H9 (cell line): ENCODE data around the gene SYT7. TPM values are rescaled to one million over a fixed set of nuclear protein-coding genes. Genes with fewer than 3 reads are reported as not detected.
A peak's percentile ranks its signal among the peaks of the same experiment; 100 is the strongest.

Experiments
- DNase-seq: peaks from one replicate; pipeline ENCODE4 v3.0.0-alpha.2; 2017
- H2AFZ ChIP-seq: one replicate; pipeline ENCODE4 v1.6.1; 2013; ENCODE audit warnings: mild to moderate bottlenecking, low read length, control low read depth, moderate library complexity
- H2AK5ac ChIP-seq: 2 replicates; pipeline ENCODE4 v1.6.1; 2013; ENCODE audit warnings: low read length, control low read depth, mixed read lengths; ENCODE audit not compliant: insufficient read length
- H2BK120ac ChIP-seq: one replicate; pipeline ENCODE4 v1.6.1; 2013; ENCODE audit warnings: low read depth, mild to moderate bottlenecking, low read length, control low read depth, inconsistent platforms; ENCODE audit not compliant: poor library complexity, severe bottlenecking
- H2BK12ac ChIP-seq: 2 replicates; pipeline ENCODE4 v1.6.1; 2013; ENCODE audit warnings: low read length, control low read depth, mixed read lengths, low read depth; ENCODE audit not compliant: insufficient read length
- H2BK15ac ChIP-seq: 2 replicates; pipeline ENCODE4 v1.6.1; 2013; ENCODE audit warnings: low read depth, low read length, control low read depth
- H2BK20ac ChIP-seq: one replicate; pipeline ENCODE4 v1.6.1; 2013; ENCODE audit warnings: low read depth, mild to moderate bottlenecking, low read length, control low read depth, inconsistent platforms; ENCODE audit not compliant: poor library complexity, severe bottlenecking
- H2BK5ac ChIP-seq: 2 replicates; pipeline ENCODE4 v1.6.1; 2013; ENCODE audit warnings: low read length, control low read depth, mixed read lengths; ENCODE audit not compliant: insufficient read length
- H3K14ac ChIP-seq: 2 replicates; pipeline ENCODE4 v1.6.1; 2013; ENCODE audit warnings: low read length, control low read depth; ENCODE audit not compliant: insufficient read depth
- H3K18ac ChIP-seq: 2 replicates; pipeline ENCODE4 v1.6.1; 2013; ENCODE audit warnings: low read depth, mild to moderate bottlenecking, mixed read lengths, low read length, control low read depth; ENCODE audit not compliant: insufficient read length
- H3K23ac ChIP-seq: 2 replicates; pipeline ENCODE4 v1.6.1; 2013; ENCODE audit warnings: low read length, control low read depth, mixed read lengths, low read depth; ENCODE audit not compliant: insufficient read length
- H3K23me2 ChIP-seq: 2 replicates; pipeline ENCODE4 v1.6.1; 2013; ENCODE audit warnings: low read depth, mild to moderate bottlenecking, mixed read lengths, low read length, control low read depth; ENCODE audit not compliant: insufficient read length, poor library complexity, severe bottlenecking
- H3K27ac ChIP-seq: 2 replicates; pipeline ENCODE4 v1.5.1; 2013; ENCODE audit warnings: low read length, control low read depth, mixed read lengths, low read depth; ENCODE audit not compliant: insufficient read length
- H3K27me3 ChIP-seq: 2 replicates; pipeline ENCODE4 v1.6.1; 2013; ENCODE audit warnings: low read length, control low read depth, inconsistent platforms; ENCODE audit not compliant: insufficient read depth
- H3K4ac ChIP-seq: 2 replicates; pipeline ENCODE4 v1.6.1; 2013; ENCODE audit warnings: low read depth, mild to moderate bottlenecking, control low read depth, inconsistent platforms, low read length, moderate library complexity
- H3K4me1 ChIP-seq: 2 replicates; pipeline ENCODE4 v1.6.1; 2013; ENCODE audit warnings: low read length, control low read depth, inconsistent platforms; ENCODE audit not compliant: insufficient read depth
- H3K4me2 ChIP-seq: 2 replicates; pipeline ENCODE4 v1.6.1; 2013; ENCODE audit warnings: low read length, control low read depth, mixed read lengths; ENCODE audit not compliant: insufficient read length, insufficient read depth
- H3K56ac ChIP-seq: 2 replicates; pipeline ENCODE4 v1.6.1; 2013; ENCODE audit warnings: low read depth, mild to moderate bottlenecking, mixed read lengths, low read length, control low read depth; ENCODE audit not compliant: insufficient read length
- H3K79me1 ChIP-seq: 2 replicates; pipeline ENCODE4 v1.6.1; 2013; ENCODE audit warnings: low read depth, mild to moderate bottlenecking, moderate library complexity, low read length, control low read depth, inconsistent platforms; ENCODE audit not compliant: insufficient read depth, poor library complexity, severe bottlenecking
- H3K79me2 ChIP-seq: 2 replicates; pipeline ENCODE4 v1.6.1; 2013; ENCODE audit warnings: low read length, control low read depth, inconsistent platforms; ENCODE audit not compliant: insufficient read depth
- H3K9ac ChIP-seq: 2 replicates; pipeline ENCODE4 v1.6.1; 2013; ENCODE audit warnings: low read length, control low read depth, mixed read lengths; ENCODE audit not compliant: insufficient read length; ENCODE audit errors: extremely low read depth
- H3K9me3 ChIP-seq: one replicate; pipeline ENCODE4 v1.6.1; 2013; ENCODE audit warnings: low read depth, low read length, inconsistent platforms; ENCODE audit not compliant: control insufficient read depth
- H3T11ph ChIP-seq: one replicate; pipeline ENCODE4 v1.6.1; 2013; ENCODE audit warnings: mild to moderate bottlenecking, low read length, control low read depth, inconsistent platforms
- H4K20me1 ChIP-seq: one replicate; pipeline ENCODE4 v1.6.1; 2013; ENCODE audit not compliant: control insufficient read depth, insufficient read length, insufficient read depth
- H4K5ac ChIP-seq: 2 replicates; pipeline ENCODE4 v1.6.1; 2013; ENCODE audit warnings: low read depth, mild to moderate bottlenecking, mixed read lengths, low read length, control low read depth; ENCODE audit not compliant: insufficient read length
- H4K8ac ChIP-seq: replicated peaks from 2 replicates; pipeline ENCODE4 v1.6.1; 2013; ENCODE audit warnings: low read length, control low read depth, mixed read lengths, low read depth; ENCODE audit not compliant: insufficient read length
- H4K91ac ChIP-seq: 2 replicates; pipeline ENCODE4 v1.6.1; 2013; ENCODE audit warnings: low read depth, mild to moderate bottlenecking, moderate library complexity, mixed read lengths, low read length, control low read depth; ENCODE audit not compliant: insufficient read length
- H3K27ac Mint-ChIP-seq, 3 experiments: 2 replicates in 2 of 3; 3 replicates in 1 of 3; pipeline ENCODE4 v1.8.0; 2020 to 2021; ENCODE audit warnings: mixed read lengths in 3 of 3, mild to moderate bottlenecking in 1 of 3, moderate library complexity in 1 of 3
- H3K27me3 Mint-ChIP-seq: 2 replicates; pipeline ENCODE4 v1.8.0; 2021; ENCODE audit warnings: low read depth, mild to moderate bottlenecking, moderate library complexity, mixed read lengths
- H3K36me3 Mint-ChIP-seq, 3 experiments: 2 replicates in 2 of 3; 3 replicates in 1 of 3; pipeline ENCODE4 v1.8.0; 2020 to 2021; ENCODE audit warnings: low read depth in 3 of 3, mixed read lengths in 3 of 3; ENCODE audit not compliant: insufficient read depth in 1 of 3
- H3K4me1 Mint-ChIP-seq, 2 experiments: 2 replicates each; pipeline ENCODE4 v1.8.0; 2020; ENCODE audit warnings: mixed read lengths in 2 of 2
- H3K4me3 Mint-ChIP-seq, 2 experiments: 2 replicates in 1 of 2; 3 replicates in 1 of 2; pipeline ENCODE4 v1.8.0; 2020 to 2021; ENCODE audit warnings: mild to moderate bottlenecking in 2 of 2, mixed read lengths in 2 of 2, moderate library complexity in 1 of 2
- H3K9me3 Mint-ChIP-seq, 2 experiments: 2 replicates in 1 of 2; 3 replicates in 1 of 2; pipeline ENCODE4 v1.8.0; 2020; ENCODE audit warnings: mild to moderate bottlenecking in 2 of 2, mixed read lengths in 2 of 2, moderate library complexity in 1 of 2
- WGBS: extraction: QIAGEN DNeasy Blood & Tissue Kit; methylation state at CpG from one replicate; pipeline ENCODE4 v1.1.7; 2013; ENCODE audit warnings: missing lambda C conversion rate, low lambda C conversion rate, mixed read lengths; ENCODE audit not compliant: insufficient read length; ENCODE audit errors: extremely low coverage; 5-methylcytosine and 5-hydroxymethylcytosine counted together
- total RNA-seq: library from RNA; stranded (reverse); gene quantifications from 2 replicates; pipeline ENCODE4 v1.2.1, GENCODE V29; 2021
- TF ChIP-seq, protein P1 (sequence below): fragments of 200-600 bp; sonication (generic); conservative IDR thresholded peaks from 3 replicates; pipeline ENCODE4 v1.8.0; 2021; ENCODE audit warnings: antibody characterized with exemption, mild to moderate bottlenecking

The SYT7 gene
- total RNA-seq, 1 experiment from 2014 or later: 8.8 TPM

DNA sequence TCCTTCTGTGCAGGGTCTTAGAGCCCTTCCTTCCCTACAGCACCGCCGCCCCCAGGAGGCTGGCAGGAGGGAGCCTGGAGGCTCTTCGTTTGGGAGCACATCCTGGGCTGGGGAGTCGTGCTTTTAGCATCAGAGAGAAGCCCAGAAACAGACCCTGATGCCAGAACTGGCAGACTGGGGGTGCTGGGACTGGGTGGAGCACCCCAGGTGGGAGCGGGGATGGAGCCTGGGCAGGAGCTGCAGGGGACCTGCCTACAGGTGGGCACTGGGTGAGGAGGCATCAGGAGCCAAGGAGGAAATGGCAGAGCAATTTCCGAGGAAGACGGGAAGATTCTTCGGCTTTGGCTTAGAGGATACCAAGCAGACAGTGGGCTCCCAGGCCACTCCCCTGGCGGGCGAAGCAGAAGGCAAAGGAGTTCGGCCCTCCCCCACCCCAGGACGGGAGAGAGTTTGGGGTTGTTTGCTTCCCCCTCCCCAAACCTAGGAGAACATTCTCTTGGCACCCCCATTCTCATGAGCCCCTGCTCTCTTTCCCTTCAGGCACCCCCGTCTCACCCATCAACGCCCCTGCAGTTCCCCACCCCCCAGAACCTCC lies 1.1 kb downstream of the SYT7 start:
- H2BK15ac ChIP-seq: no peak overlapping the region
- H3T11ph ChIP-seq: no peak overlapping the region
- Mint-ChIP-seq H3K9me3 (no peaks in the 10 kb centered on the region; a peak in 1 of 5 replicates), H3K4me3 (peak overlapping the region; percentile 62 to 90), H3K27ac (no peak overlapping the region), H3K27me3 (peaks cover 57% of the 10 kb centered on the region), H3K4me1 (peaks cover 47 to 69% of the 10 kb centered on the region in 2 experiments), H3K36me3 (no peaks in the 10 kb centered on the region)
- no peaks in the 10 kb centered on the region for H4K20me1 ChIP-seq
- no peak overlapping the region for H2BK12ac ChIP-seq
- TF ChIP-seq, protein P1, sequence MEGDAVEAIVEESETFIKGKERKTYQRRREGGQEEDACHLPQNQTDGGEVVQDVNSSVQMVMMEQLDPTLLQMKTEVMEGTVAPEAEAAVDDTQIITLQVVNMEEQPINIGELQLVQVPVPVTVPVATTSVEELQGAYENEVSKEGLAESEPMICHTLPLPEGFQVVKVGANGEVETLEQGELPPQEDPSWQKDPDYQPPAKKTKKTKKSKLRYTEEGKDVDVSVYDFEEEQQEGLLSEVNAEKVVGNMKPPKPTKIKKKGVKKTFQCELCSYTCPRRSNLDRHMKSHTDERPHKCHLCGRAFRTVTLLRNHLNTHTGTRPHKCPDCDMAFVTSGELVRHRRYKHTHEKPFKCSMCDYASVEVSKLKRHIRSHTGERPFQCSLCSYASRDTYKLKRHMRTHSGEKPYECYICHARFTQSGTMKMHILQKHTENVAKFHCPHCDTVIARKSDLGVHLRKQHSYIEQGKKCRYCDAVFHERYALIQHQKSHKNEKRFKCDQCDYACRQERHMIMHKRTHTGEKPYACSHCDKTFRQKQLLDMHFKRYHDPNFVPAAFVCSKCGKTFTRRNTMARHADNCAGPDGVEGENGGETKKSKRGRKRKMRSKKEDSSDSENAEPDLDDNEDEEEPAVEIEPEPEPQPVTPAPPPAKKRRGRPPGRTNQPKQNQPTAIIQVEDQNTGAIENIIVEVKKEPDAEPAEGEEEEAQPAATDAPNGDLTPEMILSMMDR: no peak
- 0 out of 2 replicates have a peak, but pooled peaks cover 2% of the 10 kb centered on the region for H3K4me1 ChIP-seq
- no peak overlapping the region for H3K27ac ChIP-seq
- no peak overlapping the region for H3K4ac ChIP-seq
- H3K27me3 ChIP-seq: peaks cover 7% of the 10 kb centered on the region; the same call in 1 of the 2 replicates
- H2BK5ac ChIP-seq: no peak overlapping the region
- H2AFZ ChIP-seq: no peak overlapping the region
- no peak overlapping the region for H2BK20ac ChIP-seq
- no peak overlapping the region for H3K56ac ChIP-seq
- no peak overlapping the region for H2AK5ac ChIP-seq
- H3K14ac ChIP-seq: no peak overlapping the region
- H3K79me1 ChIP-seq: no peaks in the 10 kb centered on the region
- no peak overlapping the region for H3K9ac ChIP-seq
- H2BK120ac ChIP-seq: no peak overlapping the region
- no peak overlapping the region for H3K18ac ChIP-seq
- H3K4me2 ChIP-seq: peak overlapping the region; percentile 48
- DNase-seq: peak; percentile 39
- no peak overlapping the region for H3K23ac ChIP-seq
- H4K5ac ChIP-seq: no peak overlapping the region
- H3K79me2 ChIP-seq: no peaks in the 10 kb centered on the region
- peaks cover 10% of the 10 kb centered on the region for H3K23me2 ChIP-seq
- no peak overlapping the region for H4K8ac ChIP-seq
- WGBS: no CpG with 5 or more reads among the region's 14 CpGs
- no peak overlapping the region for H4K91ac ChIP-seq
- no peaks in the 10 kb centered on the region for H3K9me3 ChIP-seq
